GM12878 (cell line): ENCODE measurements around the gene CTNNA2.

ENCODE experiments used
- BACH1 ChIP-seq: fragments of 450-650 bp; IDR thresholded peaks from 2 replicates; pipeline ENCODE4 v1.6.1; 2017; ENCODE audit warnings: mild to moderate bottlenecking, borderline replicate concordance
- BHLHE40 ChIP-seq, 2 experiments: fragments of 450-650 bp in 1 of 2; IDR thresholded peaks; 2 replicates each; pipeline ENCODE4 v1.6.1; 2011 to 2017; ENCODE audit warnings: low read depth in 2 of 2, borderline replicate concordance in 1 of 2, improper control_type of control experiment in 1 of 2, low read length in 1 of 2, mild to moderate bottlenecking in 1 of 2
- EZH2 ChIP-seq: IDR thresholded peaks from 2 replicates; pipeline ENCODE4 v1.6.1; 2012; ENCODE audit warnings: low read depth, mild to moderate bottlenecking, control low read depth, inconsistent platforms, low read length, borderline replicate concordance; ENCODE audit not compliant: control insufficient read depth
- FOS ChIP-seq: IDR thresholded peaks from 3 replicates; pipeline ENCODE4 v1.6.1; 2011; ENCODE audit warnings: borderline replicate concordance; ENCODE audit not compliant: insufficient read length; ENCODE audit errors: extremely low read depth
- NR2F1 ChIP-seq: fragments of 450-650 bp; conservative IDR thresholded peaks from 2 replicates; pipeline ENCODE4 v1.6.1; 2017; ENCODE audit warnings: mild to moderate bottlenecking
- POLR2AphosphoS5 ChIP-seq: IDR thresholded peaks from 2 replicates; pipeline ENCODE4 v1.6.1; 2011; ENCODE audit warnings: mild to moderate bottlenecking, low read length, inconsistent platforms
- RFX5 ChIP-seq: IDR thresholded peaks from 2 replicates; pipeline ENCODE4 v1.6.1; 2011; ENCODE audit warnings: low read depth, low read length, improper control_type of control experiment
- YBX1 ChIP-seq: fragments of 450-650 bp; IDR thresholded peaks from 2 replicates; pipeline ENCODE4 v1.6.1; 2016; ENCODE audit warnings: antibody characterized with exemption
- TF ChIP-seq, protein P1 (sequence below), 3 experiments: IDR thresholded peaks in 2 of 3; conservative IDR thresholded peaks in 1 of 3; 2 replicates each; pipeline ENCODE4 v1.5.1; 2011; ENCODE audit warnings: low read depth in 3 of 3, low read length in 3 of 3, mild to moderate bottlenecking in 3 of 3, control low read depth in 2 of 3, moderate library complexity in 2 of 3, inconsistent platforms in 1 of 3, mixed read lengths in 1 of 3; ENCODE audit not compliant: control insufficient read depth in 2 of 3, insufficient read depth in 1 of 3; ENCODE audit errors: extremely low read depth in 1 of 3
- TF ChIP-seq, protein P2 (sequence below): fragments of 450-650 bp; IDR thresholded peaks from 2 replicates; pipeline ENCODE4 v1.6.1; 2018; ENCODE audit warnings: borderline replicate concordance, mild to moderate bottlenecking; ENCODE audit not compliant: partially characterized antibody
- TF ChIP-seq, protein P3 (sequence below): IDR thresholded peaks from 2 replicates; pipeline ENCODE4 v1.6.1; 2012; ENCODE audit warnings: mild to moderate bottlenecking, low read depth, low read length
- TF ChIP-seq, protein P4 (sequence below): fragments of 450-650 bp; IDR thresholded peaks from 2 replicates; pipeline ENCODE4 v1.6.1; 2017; ENCODE audit warnings: mild to moderate bottlenecking, low read depth, inconsistent platforms; ENCODE audit not compliant: poor library complexity, severe bottlenecking
- TF ChIP-seq, protein P5 (sequence below): IDR thresholded peaks from 2 replicates; pipeline ENCODE4 v1.6.1; 2011; ENCODE audit warnings: mild to moderate bottlenecking, low read depth, low read length, moderate library complexity; ENCODE audit not compliant: insufficient replicate concordance
- TF ChIP-seq, protein P6 (sequence below): fragments of 450-650 bp; conservative IDR thresholded peaks from 2 replicates; pipeline ENCODE4 v1.6.1; 2017; ENCODE audit warnings: mild to moderate bottlenecking, moderate library complexity

DNA sequence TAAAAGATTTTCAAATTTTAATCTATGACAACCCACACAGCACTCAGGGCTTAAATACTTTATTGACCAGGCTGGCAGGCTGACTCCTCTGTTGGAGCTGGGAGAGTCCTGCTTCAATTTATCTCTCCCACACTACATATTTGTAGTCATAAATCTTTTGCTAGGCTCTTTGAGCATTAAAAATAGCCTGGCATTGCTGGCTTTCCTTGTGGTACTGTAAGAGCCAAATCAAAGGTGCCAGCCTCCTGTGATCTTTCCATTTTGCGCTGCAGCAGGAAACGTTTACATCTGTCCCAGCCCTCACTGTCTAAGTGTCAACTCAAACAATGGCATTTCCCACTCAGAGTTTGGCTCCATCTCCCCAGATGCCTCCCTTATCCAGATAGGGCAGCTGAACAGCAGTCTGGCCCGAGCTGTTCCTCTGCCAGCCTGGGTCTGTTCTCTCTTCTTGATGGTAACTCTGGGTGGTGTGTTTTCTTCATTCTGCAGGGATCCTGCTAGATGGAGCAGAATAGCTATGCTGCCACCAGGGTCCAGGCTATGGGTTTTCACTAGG, 729.6 kb downstream of the CTNNA2 start:
- TF ChIP-seq YBX1 = no peak
- no peak for TF ChIP-seq EZH2
- TF ChIP-seq, protein P1, sequence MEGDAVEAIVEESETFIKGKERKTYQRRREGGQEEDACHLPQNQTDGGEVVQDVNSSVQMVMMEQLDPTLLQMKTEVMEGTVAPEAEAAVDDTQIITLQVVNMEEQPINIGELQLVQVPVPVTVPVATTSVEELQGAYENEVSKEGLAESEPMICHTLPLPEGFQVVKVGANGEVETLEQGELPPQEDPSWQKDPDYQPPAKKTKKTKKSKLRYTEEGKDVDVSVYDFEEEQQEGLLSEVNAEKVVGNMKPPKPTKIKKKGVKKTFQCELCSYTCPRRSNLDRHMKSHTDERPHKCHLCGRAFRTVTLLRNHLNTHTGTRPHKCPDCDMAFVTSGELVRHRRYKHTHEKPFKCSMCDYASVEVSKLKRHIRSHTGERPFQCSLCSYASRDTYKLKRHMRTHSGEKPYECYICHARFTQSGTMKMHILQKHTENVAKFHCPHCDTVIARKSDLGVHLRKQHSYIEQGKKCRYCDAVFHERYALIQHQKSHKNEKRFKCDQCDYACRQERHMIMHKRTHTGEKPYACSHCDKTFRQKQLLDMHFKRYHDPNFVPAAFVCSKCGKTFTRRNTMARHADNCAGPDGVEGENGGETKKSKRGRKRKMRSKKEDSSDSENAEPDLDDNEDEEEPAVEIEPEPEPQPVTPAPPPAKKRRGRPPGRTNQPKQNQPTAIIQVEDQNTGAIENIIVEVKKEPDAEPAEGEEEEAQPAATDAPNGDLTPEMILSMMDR (IDR thresholded peaks at IDR 0.05 in 2 of 3, conservative IDR thresholded peaks at IDR 0.05 in 1 of 3; ENCODE audit: control insufficient read depth in 2 of 3, extremely low read depth in 1 of 3, insufficient read depth in 1 of 3, low read depth in 3 of 3, low read length in 3 of 3) = no peak
- TF ChIP-seq, protein P2, sequence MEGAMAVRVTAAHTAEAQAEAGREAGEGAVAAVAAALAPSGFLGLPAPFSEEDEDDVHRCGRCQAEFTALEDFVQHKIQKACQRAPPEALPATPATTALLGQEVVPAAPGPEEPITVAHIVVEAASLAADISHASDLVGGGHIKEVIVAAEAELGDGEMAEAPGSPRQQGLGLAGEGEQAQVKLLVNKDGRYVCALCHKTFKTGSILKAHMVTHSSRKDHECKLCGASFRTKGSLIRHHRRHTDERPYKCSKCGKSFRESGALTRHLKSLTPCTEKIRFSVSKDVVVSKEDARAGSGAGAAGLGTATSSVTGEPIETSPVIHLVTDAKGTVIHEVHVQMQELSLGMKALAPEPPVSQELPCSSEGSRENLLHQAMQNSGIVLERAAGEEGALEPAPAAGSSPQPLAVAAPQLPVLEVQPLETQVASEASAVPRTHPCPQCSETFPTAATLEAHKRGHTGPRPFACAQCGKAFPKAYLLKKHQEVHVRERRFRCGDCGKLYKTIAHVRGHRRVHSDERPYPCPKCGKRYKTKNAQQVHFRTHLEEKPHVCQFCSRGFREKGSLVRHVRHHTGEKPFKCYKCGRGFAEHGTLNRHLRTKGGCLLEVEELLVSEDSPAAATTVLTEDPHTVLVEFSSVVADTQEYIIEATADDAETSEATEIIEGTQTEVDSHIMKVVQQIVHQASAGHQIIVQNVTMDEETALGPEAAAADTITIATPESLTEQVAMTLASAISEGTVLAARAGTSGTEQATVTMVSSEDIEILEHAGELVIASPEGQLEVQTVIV = no peak
- TF ChIP-seq, protein P3, sequence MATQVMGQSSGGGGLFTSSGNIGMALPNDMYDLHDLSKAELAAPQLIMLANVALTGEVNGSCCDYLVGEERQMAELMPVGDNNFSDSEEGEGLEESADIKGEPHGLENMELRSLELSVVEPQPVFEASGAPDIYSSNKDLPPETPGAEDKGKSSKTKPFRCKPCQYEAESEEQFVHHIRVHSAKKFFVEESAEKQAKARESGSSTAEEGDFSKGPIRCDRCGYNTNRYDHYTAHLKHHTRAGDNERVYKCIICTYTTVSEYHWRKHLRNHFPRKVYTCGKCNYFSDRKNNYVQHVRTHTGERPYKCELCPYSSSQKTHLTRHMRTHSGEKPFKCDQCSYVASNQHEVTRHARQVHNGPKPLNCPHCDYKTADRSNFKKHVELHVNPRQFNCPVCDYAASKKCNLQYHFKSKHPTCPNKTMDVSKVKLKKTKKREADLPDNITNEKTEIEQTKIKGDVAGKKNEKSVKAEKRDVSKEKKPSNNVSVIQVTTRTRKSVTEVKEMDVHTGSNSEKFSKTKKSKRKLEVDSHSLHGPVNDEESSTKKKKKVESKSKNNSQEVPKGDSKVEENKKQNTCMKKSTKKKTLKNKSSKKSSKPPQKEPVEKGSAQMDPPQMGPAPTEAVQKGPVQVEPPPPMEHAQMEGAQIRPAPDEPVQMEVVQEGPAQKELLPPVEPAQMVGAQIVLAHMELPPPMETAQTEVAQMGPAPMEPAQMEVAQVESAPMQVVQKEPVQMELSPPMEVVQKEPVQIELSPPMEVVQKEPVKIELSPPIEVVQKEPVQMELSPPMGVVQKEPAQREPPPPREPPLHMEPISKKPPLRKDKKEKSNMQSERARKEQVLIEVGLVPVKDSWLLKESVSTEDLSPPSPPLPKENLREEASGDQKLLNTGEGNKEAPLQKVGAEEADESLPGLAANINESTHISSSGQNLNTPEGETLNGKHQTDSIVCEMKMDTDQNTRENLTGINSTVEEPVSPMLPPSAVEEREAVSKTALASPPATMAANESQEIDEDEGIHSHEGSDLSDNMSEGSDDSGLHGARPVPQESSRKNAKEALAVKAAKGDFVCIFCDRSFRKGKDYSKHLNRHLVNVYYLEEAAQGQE = no peak
- TF ChIP-seq BACH1 = no peak
- TF ChIP-seq, protein P4, sequence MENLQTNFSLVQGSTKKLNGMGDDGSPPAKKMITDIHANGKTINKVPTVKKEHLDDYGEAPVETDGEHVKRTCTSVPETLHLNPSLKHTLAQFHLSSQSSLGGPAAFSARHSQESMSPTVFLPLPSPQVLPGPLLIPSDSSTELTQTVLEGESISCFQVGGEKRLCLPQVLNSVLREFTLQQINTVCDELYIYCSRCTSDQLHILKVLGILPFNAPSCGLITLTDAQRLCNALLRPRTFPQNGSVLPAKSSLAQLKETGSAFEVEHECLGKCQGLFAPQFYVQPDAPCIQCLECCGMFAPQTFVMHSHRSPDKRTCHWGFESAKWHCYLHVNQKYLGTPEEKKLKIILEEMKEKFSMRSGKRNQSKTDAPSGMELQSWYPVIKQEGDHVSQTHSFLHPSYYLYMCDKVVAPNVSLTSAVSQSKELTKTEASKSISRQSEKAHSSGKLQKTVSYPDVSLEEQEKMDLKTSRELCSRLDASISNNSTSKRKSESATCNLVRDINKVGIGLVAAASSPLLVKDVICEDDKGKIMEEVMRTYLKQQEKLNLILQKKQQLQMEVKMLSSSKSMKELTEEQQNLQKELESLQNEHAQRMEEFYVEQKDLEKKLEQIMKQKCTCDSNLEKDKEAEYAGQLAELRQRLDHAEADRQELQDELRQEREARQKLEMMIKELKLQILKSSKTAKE = no peak
- no peak for TF ChIP-seq BHLHE40 (IDR thresholded peaks at IDR 0.05; ENCODE audit: borderline replicate concordance in 1 of 2, low read depth in 2 of 2, low read length in 1 of 2)
- TF ChIP-seq NR2F1 = no peak
- TF ChIP-seq POLR2AphosphoS5 = no peak
- TF ChIP-seq, protein P5, sequence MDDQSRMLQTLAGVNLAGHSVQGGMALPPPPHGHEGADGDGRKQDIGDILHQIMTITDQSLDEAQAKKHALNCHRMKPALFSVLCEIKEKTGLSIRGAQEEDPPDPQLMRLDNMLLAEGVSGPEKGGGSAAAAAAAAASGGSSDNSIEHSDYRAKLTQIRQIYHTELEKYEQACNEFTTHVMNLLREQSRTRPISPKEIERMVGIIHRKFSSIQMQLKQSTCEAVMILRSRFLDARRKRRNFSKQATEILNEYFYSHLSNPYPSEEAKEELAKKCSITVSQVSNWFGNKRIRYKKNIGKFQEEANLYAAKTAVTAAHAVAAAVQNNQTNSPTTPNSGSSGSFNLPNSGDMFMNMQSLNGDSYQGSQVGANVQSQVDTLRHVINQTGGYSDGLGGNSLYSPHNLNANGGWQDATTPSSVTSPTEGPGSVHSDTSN = no peak
- TF ChIP-seq, protein P6, sequence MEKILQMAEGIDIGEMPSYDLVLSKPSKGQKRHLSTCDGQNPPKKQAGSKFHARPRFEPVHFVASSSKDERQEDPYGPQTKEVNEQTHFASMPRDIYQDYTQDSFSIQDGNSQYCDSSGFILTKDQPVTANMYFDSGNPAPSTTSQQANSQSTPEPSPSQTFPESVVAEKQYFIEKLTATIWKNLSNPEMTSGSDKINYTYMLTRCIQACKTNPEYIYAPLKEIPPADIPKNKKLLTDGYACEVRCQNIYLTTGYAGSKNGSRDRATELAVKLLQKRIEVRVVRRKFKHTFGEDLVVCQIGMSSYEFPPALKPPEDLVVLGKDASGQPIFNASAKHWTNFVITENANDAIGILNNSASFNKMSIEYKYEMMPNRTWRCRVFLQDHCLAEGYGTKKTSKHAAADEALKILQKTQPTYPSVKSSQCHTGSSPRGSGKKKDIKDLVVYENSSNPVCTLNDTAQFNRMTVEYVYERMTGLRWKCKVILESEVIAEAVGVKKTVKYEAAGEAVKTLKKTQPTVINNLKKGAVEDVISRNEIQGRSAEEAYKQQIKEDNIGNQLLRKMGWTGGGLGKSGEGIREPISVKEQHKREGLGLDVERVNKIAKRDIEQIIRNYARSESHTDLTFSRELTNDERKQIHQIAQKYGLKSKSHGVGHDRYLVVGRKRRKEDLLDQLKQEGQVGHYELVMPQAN = no peak
- TF ChIP-seq FOS = no peak
- no peak for TF ChIP-seq RFX5
